WTC11 (cell line): ENCODE results near the gene ALOXE3. TPM values are rescaled to one million over a fixed set of nuclear protein-coding genes. Genes with fewer than 3 reads are reported as not detected.

Experiments used
- ATAC-seq: fragments of 200-7000 bp; cut with Tn5 transposase; 2 replicates; pipeline ENCODE4 v1.10.0; 2021; ENCODE audit warnings: mild to moderate bottlenecking, moderate library complexity
- CTCF ChIA-PET: fragments of 300-600 bp; sonication (Branson Sonifier 250); formaldehyde crosslinking; loops from one replicate; lab custom pipeline; 2021; ENCODE audit warnings: antibody characterized with exemption; lab: Charles Lee
- POLR2A ChIA-PET: fragments of 350-600 bp; sonication (Branson Sonifier 250); formaldehyde crosslinking; loops from one replicate; lab custom pipeline; 2021; ENCODE audit warnings: antibody characterized with exemption; lab: Charles Lee
- DNase-seq: peaks from one replicate; pipeline ENCODE4 v3.0.0; 2021; ENCODE audit warnings: low spot score
- H3K27ac Mint-ChIP-seq: 2 replicates; pipeline ENCODE4 v1.8.0; 2021; ENCODE audit warnings: mixed read lengths
- H3K27me3 Mint-ChIP-seq: 2 replicates; pipeline ENCODE4 v1.8.0; 2021; ENCODE audit warnings: low read depth, mild to moderate bottlenecking, moderate library complexity, mixed read lengths
- H3K36me3 Mint-ChIP-seq: 2 replicates; pipeline ENCODE4 v1.8.0; 2021; ENCODE audit warnings: mixed read lengths
- H3K4me1 Mint-ChIP-seq: 2 replicates; pipeline ENCODE4 v1.8.0; 2022; ENCODE audit warnings: mixed read lengths
- H3K4me3 Mint-ChIP-seq: 2 replicates; pipeline ENCODE4 v1.8.0; 2021; ENCODE audit warnings: mild to moderate bottlenecking, moderate library complexity, mixed read lengths
- H3K9me3 Mint-ChIP-seq: 2 replicates; pipeline ENCODE4 v1.8.0; 2021; ENCODE audit warnings: mixed read lengths
- CBFB ChIP-seq: sonication (generic); formaldehyde crosslinking; IDR thresholded peaks from 2 replicates; pipeline ENCODE4 v1.8.1; 2022; ENCODE audit warnings: mild to moderate bottlenecking, low read depth, missing genetic modification reagents
- CREM ChIP-seq: sonication (generic); formaldehyde crosslinking; IDR thresholded peaks from 2 replicates; pipeline ENCODE4 v1.8.1; 2022; ENCODE audit warnings: mild to moderate bottlenecking, missing genetic modification reagents, moderate library complexity
- EMX1 ChIP-seq: fragments of 250-450 bp; sonication (Bioruptor Pico); IDR thresholded peaks from 2 replicates; pipeline ENCODE4 v1.8.0; 2021; ENCODE audit warnings: mild to moderate bottlenecking
- ETV6 ChIP-seq: sonication (generic); formaldehyde crosslinking; IDR thresholded peaks from 2 replicates; pipeline ENCODE4 v1.8.1; 2022; ENCODE audit warnings: mild to moderate bottlenecking, missing genetic modification reagents
- FOXK1 ChIP-seq: sonication (generic); formaldehyde crosslinking; IDR thresholded peaks from 2 replicates; pipeline ENCODE4 v1.8.0; 2022; ENCODE audit warnings: mild to moderate bottlenecking, moderate library complexity, missing genetic modification reagents
- HMGA2 ChIP-seq: fragments of 250-450 bp; sonication (Bioruptor Pico); IDR thresholded peaks from 2 replicates; pipeline ENCODE4 v1.4.0; 2021; ENCODE audit warnings: mild to moderate bottlenecking, moderate library complexity
- IRF2 ChIP-seq: sonication (generic); formaldehyde crosslinking; IDR thresholded peaks from 2 replicates; pipeline ENCODE4 v1.8.0; 2022; ENCODE audit warnings: low read depth, missing genetic modification reagents, borderline replicate concordance
- MYBL2 ChIP-seq: sonication (generic); formaldehyde crosslinking; IDR thresholded peaks from 2 replicates; pipeline ENCODE4 v1.8.1; 2023; ENCODE audit warnings: mild to moderate bottlenecking, moderate library complexity, missing genetic modification reagents
- NFATC4 ChIP-seq: fragments of 250-450 bp; sonication (Bioruptor Pico); IDR thresholded peaks from 2 replicates; pipeline ENCODE4 v1.9.0; 2021; ENCODE audit warnings: mild to moderate bottlenecking
- PRRX2 ChIP-seq: fragments of 250-450 bp; sonication (Bioruptor Pico); IDR thresholded peaks from 2 replicates; pipeline ENCODE4 v1.8.0; 2021; ENCODE audit warnings: mild to moderate bottlenecking
- RORB ChIP-seq: fragments of 250-450 bp; sonication (Bioruptor Pico); IDR thresholded peaks from 2 replicates; pipeline ENCODE4 v1.9.0; 2021; ENCODE audit warnings: mild to moderate bottlenecking
- SMAD4 ChIP-seq: sonication (generic); formaldehyde crosslinking; IDR thresholded peaks from 2 replicates; pipeline ENCODE4 v1.8.0; 2022; ENCODE audit warnings: mild to moderate bottlenecking, missing genetic modification reagents
- total RNA-seq: library from RNA; stranded (reverse); gene quantifications from 3 replicates; pipeline ENCODE4 v1.2.3, GENCODE V29; 2021
- TF ChIP-seq, protein P1 (sequence below): sonication (generic); formaldehyde crosslinking; IDR thresholded peaks from 2 replicates; pipeline ENCODE4 v1.8.0; 2023; ENCODE audit warnings: missing genetic modification reagents
- TF ChIP-seq, protein P2 (sequence below): sonication (generic); formaldehyde crosslinking; IDR thresholded peaks from 2 replicates; pipeline ENCODE4 v1.8.1; 2023; ENCODE audit warnings: mild to moderate bottlenecking, missing genetic modification reagents, moderate library complexity
- TF ChIP-seq, protein P3 (sequence below): sonication (generic); formaldehyde crosslinking; IDR thresholded peaks from 2 replicates; pipeline ENCODE4 v1.8.1; 2023; ENCODE audit warnings: mild to moderate bottlenecking, moderate library complexity, missing genetic modification reagents
- TF ChIP-seq, protein P4 (sequence below): sonication (generic); formaldehyde crosslinking; IDR thresholded peaks from 2 replicates; pipeline ENCODE4 v1.8.0; 2022; ENCODE audit warnings: mild to moderate bottlenecking, missing genetic modification reagents
- TF ChIP-seq, protein P5 (sequence below): fragments of 200-600 bp; IDR thresholded peaks from 2 replicates; pipeline ENCODE4 v1.8.0; 2022; ENCODE audit warnings: antibody characterized with exemption
- TF ChIP-seq, protein P6 (sequence below): fragments of 250-450 bp; sonication (Bioruptor Pico); IDR thresholded peaks from 2 replicates; pipeline ENCODE4 v2.1.2; 2022; ENCODE audit warnings: mild to moderate bottlenecking, moderate library complexity
- TF ChIP-seq, protein P7 (sequence below): fragments of 250-450 bp; sonication (Bioruptor Pico); IDR thresholded peaks from 2 replicates; pipeline ENCODE4 v1.9.0; 2021; ENCODE audit warnings: mild to moderate bottlenecking
- TF ChIP-seq, protein P8 (sequence below): fragments of 250-450 bp; sonication (Bioruptor Pico); conservative IDR thresholded peaks from 2 replicates; pipeline ENCODE4 v1.9.0; 2021; ENCODE audit warnings: mild to moderate bottlenecking
- TF ChIP-seq, protein P9 (sequence below): sonication (generic); formaldehyde crosslinking; IDR thresholded peaks from 2 replicates; pipeline ENCODE4 v1.8.1; 2022; ENCODE audit warnings: low read depth, missing genetic modification reagents, borderline replicate concordance

Gene ALOXE3
- total RNA-seq, 1 experiment from 2014 or later: 0.81 TPM

DNA sequence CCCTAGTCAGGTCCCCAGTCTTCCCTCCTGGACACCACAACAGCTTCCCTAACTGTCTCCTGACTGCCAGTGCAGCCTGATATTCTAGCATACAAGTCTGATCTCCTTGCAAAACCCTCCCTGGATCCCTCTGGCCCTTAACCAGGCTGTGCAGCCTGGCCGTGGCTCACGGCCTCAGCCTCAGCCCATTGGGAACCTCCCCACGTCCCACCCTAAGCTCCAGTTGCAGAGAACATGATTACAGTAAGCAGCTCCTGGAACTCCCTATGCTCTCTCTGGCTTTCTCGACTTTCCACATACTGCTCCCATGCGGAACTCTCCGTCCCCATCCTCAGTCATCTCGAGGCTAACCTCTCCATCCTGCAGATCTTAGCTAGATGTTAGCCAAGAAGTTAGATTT, 43.8 kb downstream of the ALOXE3 start:
- ChIA-PET POLR2A (interaction anchor here (1.8 kb wide), 1 partner anchor 45 kb away, joined by 4 read pairs; no protein-coding TSS in a partner anchor), CTCF (interaction anchor here (0.6 to 13.0 kb wide), 24 partner anchors 9 to 447 kb away, joined by 3 to 380 read pairs (median 12); partner anchors contain the start of genes ALOX12B, ALOXE3, BORCS6 and PER1)
- Mint-ChIP-seq H3K27ac (no peak overlapping the region), H3K4me1 (peaks cover 23% of the 10 kb centered on the region), H3K36me3 (no peaks in the 10 kb centered on the region), H3K27me3 (peaks cover 94% of the 10 kb centered on the region), H3K4me3 (peak overlapping the region; percentile 76), H3K9me3 (no peaks in the 10 kb centered on the region)
- TF ChIP-seq, protein P1, sequence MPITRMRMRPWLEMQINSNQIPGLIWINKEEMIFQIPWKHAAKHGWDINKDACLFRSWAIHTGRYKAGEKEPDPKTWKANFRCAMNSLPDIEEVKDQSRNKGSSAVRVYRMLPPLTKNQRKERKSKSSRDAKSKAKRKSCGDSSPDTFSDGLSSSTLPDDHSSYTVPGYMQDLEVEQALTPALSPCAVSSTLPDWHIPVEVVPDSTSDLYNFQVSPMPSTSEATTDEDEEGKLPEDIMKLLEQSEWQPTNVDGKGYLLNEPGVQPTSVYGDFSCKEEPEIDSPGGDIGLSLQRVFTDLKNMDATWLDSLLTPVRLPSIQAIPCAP (CRISPR knock-in tag): no peak
- no peak for TF ChIP-seq RORB
- ATAC-seq (no peak), DNase-seq (no peak)

DNA sequence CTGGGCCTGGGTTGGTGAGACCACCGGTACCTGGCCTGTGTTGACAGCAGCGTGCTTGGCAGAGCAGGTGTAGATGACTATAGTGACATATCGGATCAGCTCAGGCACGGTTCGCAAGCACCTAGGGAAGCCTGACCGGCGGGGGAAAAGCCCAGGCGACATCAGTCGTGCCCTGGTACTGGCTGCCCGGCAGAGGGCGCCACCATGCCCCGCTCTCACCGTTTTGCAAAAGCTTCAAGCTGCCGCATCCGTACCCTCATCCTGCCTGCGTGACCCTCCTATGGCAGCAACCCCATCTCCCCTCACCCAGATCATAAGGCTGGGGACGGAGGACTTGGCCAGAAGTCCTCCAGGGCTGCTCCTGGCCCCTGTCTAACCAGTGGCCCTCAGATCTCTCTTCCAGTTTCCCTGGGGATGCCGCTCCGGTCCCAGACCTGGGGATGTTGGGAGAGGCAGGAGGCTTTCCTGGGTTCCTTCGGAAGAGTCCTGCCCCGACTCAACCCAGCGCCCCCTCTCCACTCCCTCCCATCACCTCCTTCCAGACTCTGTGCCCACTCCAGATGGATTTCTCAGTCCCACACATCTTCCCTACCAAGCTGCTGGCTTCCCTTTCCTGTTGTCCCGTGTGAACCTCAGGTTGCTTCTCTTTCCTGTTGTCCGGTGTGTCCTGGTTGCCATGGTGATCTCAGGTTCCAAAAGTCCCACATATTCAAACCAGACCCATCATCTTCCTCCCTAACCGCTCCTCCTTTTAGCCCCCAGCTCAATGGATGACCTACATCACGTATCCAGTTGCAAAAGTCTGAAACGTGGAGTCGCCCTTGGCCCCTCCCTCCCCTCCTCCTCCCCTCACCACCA, 44.5 kb downstream of the ALOXE3 start:
- no peaks in the 10 kb centered on the region for H3K9me3 Mint-ChIP-seq
- H3K36me3 Mint-ChIP-seq: no peaks in the 10 kb centered on the region
- H3K4me3 Mint-ChIP-seq: peak overlapping the region; percentile 76
- ChIA-PET POLR2A (interaction anchor here (0.9 to 1.8 kb wide), 3 partner anchors 11 to 99 kb away, joined by 3 to 4 read pairs (median 3); no protein-coding TSS in a partner anchor), CTCF (interaction anchor here (0.5 to 13.0 kb wide), 75 partner anchors 10 to 1230 kb away, joined by 3 to 380 read pairs (median 5); partner anchors contain the start of genes ALOX12B, ALOXE3, BORCS6 and CNTROB)
- no peak for TF ChIP-seq PRRX2 (CRISPR knock-in tag)
- no peak for TF ChIP-seq IRF2 (CRISPR knock-in tag)
- TF ChIP-seq SMAD4 (CRISPR knock-in tag): no peak
- TF ChIP-seq, protein P2, sequence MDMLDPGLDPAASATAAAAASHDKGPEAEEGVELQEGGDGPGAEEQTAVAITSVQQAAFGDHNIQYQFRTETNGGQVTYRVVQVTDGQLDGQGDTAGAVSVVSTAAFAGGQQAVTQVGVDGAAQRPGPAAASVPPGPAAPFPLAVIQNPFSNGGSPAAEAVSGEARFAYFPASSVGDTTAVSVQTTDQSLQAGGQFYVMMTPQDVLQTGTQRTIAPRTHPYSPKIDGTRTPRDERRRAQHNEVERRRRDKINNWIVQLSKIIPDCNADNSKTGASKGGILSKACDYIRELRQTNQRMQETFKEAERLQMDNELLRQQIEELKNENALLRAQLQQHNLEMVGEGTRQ (CRISPR knock-in tag): no peak
- TF ChIP-seq HMGA2 (CRISPR knock-in tag): no peak
- TF ChIP-seq, protein P3, sequence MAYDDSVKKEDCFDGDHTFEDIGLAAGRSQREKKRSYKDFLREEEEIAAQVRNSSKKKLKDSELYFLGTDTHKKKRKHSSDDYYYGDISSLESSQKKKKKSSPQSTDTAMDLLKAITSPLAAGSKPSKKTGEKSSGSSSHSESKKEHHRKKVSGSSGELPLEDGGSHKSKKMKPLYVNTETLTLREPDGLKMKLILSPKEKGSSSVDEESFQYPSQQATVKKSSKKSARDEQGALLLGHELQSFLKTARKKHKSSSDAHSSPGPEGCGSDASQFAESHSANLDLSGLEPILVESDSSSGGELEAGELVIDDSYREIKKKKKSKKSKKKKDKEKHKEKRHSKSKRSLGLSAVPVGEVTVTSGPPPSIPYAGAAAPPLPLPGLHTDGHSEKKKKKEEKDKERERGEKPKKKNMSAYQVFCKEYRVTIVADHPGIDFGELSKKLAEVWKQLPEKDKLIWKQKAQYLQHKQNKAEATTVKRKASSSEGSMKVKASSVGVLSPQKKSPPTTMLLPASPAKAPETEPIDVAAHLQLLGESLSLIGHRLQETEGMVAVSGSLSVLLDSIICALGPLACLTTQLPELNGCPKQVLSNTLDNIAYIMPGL (CRISPR knock-in tag): peak; percentile 69
- TF ChIP-seq, protein P4, sequence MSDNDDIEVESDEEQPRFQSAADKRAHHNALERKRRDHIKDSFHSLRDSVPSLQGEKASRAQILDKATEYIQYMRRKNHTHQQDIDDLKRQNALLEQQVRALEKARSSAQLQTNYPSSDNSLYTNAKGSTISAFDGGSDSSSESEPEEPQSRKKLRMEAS: no peak
- no peak for TF ChIP-seq FOXK1 (CRISPR knock-in tag)
- no peak for TF ChIP-seq MYBL2 (CRISPR knock-in tag)
- no peak for TF ChIP-seq EMX1 (CRISPR knock-in tag)
- TF ChIP-seq CREM: no peak
- TF ChIP-seq ETV6 (CRISPR knock-in tag): no peak
- TF ChIP-seq, protein P5, sequence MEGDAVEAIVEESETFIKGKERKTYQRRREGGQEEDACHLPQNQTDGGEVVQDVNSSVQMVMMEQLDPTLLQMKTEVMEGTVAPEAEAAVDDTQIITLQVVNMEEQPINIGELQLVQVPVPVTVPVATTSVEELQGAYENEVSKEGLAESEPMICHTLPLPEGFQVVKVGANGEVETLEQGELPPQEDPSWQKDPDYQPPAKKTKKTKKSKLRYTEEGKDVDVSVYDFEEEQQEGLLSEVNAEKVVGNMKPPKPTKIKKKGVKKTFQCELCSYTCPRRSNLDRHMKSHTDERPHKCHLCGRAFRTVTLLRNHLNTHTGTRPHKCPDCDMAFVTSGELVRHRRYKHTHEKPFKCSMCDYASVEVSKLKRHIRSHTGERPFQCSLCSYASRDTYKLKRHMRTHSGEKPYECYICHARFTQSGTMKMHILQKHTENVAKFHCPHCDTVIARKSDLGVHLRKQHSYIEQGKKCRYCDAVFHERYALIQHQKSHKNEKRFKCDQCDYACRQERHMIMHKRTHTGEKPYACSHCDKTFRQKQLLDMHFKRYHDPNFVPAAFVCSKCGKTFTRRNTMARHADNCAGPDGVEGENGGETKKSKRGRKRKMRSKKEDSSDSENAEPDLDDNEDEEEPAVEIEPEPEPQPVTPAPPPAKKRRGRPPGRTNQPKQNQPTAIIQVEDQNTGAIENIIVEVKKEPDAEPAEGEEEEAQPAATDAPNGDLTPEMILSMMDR: peak; percentile 89
- no peak for TF ChIP-seq CBFB (CRISPR knock-in tag)
- TF ChIP-seq, protein P6, sequence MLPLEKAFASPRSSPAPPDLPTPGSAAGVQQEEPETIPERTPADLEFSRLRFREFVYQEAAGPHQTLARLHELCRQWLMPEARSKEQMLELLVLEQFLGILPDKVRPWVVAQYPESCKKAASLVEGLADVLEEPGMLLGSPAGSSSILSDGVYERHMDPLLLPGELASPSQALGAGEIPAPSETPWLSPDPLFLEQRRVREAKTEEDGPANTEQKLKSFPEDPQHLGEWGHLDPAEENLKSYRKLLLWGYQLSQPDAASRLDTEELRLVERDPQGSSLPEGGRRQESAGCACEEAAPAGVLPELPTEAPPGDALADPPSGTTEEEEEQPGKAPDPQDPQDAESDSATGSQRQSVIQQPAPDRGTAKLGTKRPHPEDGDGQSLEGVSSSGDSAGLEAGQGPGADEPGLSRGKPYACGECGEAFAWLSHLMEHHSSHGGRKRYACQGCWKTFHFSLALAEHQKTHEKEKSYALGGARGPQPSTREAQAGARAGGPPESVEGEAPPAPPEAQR (CRISPR knock-in tag): no peak
- TF ChIP-seq, protein P7, sequence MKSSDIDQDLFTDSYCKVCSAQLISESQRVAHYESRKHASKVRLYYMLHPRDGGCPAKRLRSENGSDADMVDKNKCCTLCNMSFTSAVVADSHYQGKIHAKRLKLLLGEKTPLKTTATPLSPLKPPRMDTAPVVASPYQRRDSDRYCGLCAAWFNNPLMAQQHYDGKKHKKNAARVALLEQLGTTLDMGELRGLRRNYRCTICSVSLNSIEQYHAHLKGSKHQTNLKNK (CRISPR knock-in tag): no peak
- TF ChIP-seq, protein P8, sequence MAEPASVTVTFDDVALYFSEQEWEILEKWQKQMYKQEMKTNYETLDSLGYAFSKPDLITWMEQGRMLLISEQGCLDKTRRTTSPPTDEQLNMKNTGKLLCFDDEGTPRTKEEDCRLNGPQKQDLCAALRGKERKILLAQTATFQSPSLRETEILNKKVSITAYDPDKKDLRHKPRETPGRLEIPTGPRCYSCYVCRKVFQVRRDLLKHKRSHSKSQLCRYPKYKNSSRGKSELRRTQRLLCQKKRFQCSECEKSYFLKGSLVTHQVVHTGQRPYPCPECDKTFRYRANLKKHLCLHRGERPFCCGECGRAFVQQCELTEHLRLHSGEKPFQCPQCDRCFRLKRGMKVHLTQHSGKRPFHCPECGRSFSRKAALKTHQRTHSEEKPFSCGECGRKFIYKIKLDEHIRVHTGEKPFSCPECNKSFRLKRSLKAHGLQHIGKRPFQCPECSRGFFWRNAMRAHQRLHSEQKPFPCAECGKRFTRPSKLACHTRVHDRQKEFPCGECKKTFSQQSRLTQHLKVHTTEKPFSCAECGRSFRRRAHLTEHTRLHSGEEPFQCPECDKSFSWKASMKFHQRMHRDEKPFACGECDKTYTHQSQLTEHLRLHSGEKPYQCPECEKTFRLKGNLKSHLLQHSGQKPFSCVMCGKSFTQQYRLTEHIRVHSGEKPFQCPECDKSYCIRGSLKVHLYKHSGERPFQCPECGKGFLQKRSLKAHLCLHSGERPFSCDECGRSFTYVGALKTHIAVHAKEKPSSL (CRISPR knock-in tag): no peak
- peak; percentile 45; the same call in 1 of the 2 replicates for TF ChIP-seq NFATC4 (CRISPR knock-in tag)
- TF ChIP-seq, protein P9, sequence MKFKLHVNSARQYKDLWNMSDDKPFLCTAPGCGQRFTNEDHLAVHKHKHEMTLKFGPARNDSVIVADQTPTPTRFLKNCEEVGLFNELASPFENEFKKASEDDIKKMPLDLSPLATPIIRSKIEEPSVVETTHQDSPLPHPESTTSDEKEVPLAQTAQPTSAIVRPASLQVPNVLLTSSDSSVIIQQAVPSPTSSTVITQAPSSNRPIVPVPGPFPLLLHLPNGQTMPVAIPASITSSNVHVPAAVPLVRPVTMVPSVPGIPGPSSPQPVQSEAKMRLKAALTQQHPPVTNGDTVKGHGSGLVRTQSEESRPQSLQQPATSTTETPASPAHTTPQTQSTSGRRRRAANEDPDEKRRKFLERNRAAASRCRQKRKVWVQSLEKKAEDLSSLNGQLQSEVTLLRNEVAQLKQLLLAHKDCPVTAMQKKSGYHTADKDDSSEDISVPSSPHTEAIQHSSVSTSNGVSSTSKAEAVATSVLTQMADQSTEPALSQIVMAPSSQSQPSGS (CRISPR knock-in tag): no peak
- H3K4me1 Mint-ChIP-seq: peaks cover 23% of the 10 kb centered on the region
- peaks cover 96% of the 10 kb centered on the region for H3K27me3 Mint-ChIP-seq
- DNase-seq: peak; percentile 92
- peak; percentile 82 for ATAC-seq
- no peak overlapping the region for H3K27ac Mint-ChIP-seq
